SK-N-SH treated with all-trans-retinoic acid at 6 μM for 48 hours (cell line): ENCODE results near the gene KCNA2.

Experiments used
- ARNTL ChIP-seq: fragments of 450-650 bp; formaldehyde crosslinking; IDR thresholded peaks from 2 replicates; pipeline ENCODE4 v1.5.0; 2020; ENCODE audit warnings: low read depth, mild to moderate bottlenecking, moderate library complexity, borderline replicate concordance
- CSDC2 ChIP-seq: fragments of 250-450 bp; sonication (Bioruptor Pico); IDR thresholded peaks from 2 replicates; pipeline ENCODE4 v1.5.0; 2020; ENCODE audit warnings: mild to moderate bottlenecking, moderate library complexity
- CSRNP3 ChIP-seq: fragments of 250-450 bp; sonication (Bioruptor Pico); IDR thresholded peaks from 2 replicates; pipeline ENCODE4 v1.5.1; 2021; ENCODE audit warnings: mild to moderate bottlenecking, moderate library complexity
- GLIS3 ChIP-seq: fragments of 250-450 bp; sonication (Bioruptor Pico); IDR thresholded peaks from 2 replicates; pipeline ENCODE4 v1.5.0; 2020; ENCODE audit warnings: mild to moderate bottlenecking, moderate library complexity
- TCF4 ChIP-seq: fragments of 250-450 bp; sonication (Bioruptor Pico); IDR thresholded peaks from 2 replicates; pipeline ENCODE4 v1.8.0; 2021; ENCODE audit warnings: mild to moderate bottlenecking, moderate library complexity, borderline replicate concordance
- ZFP3 ChIP-seq: fragments of 250-450 bp; sonication (Bioruptor Pico); IDR thresholded peaks from 2 replicates; pipeline ENCODE4 v1.5.0; 2020; ENCODE audit warnings: mild to moderate bottlenecking, moderate library complexity
- ZFP30 ChIP-seq: fragments of 450-650 bp; formaldehyde crosslinking; IDR thresholded peaks from 2 replicates; pipeline ENCODE4 v1.5.0; 2022; ENCODE audit warnings: mild to moderate bottlenecking, moderate library complexity

- TF ChIP-seq GLIS3 (CRISPR knock-in tag) (no peak), ARNTL (no peak), ZFP3 (CRISPR knock-in tag) (no peak), ZFP30 (CRISPR knock-in tag) (no peak), TCF4 (no peak), CSRNP3 (CRISPR knock-in tag) (no peak), CSDC2 (no peak)
Measured at GRCh38 chr1:110650609-110651008, 44.5 kb upstream of the KCNA2 start.
